Upper lobe of left lung (tissue), 6 donors: ENCODE data around the gene SIVA1. TPM values are rescaled to one million over a fixed set of nuclear protein-coding genes. Genes with fewer than 3 reads are reported as not detected.
A peak's percentile ranks its signal among the peaks of the same experiment; 100 is the strongest.

ENCODE experiments used
- ATAC-seq, 2 donors: fragments of 200-7000 bp; cut with Tn5 transposase; one replicate each; pipeline ENCODE4 v1.9.1; 2022; ENCODE audit warnings: mild to moderate bottlenecking in 2 of 2, moderate library complexity in 2 of 2; ENCODE audit not compliant: low FRiP score in 2 of 2
- DNase-seq, 2 donors: peaks; one replicate each; pipeline ENCODE4 v3.0.0-alpha.2; 2019 to 2020
- H3K27ac ChIP-seq, 4 donors: fragments of 200-600 bp; sonication (generic); one replicate each; pipeline ENCODE4 v1.5.1; 2016 to 2019
- H3K27me3 ChIP-seq, 4 donors: fragments of 200-600 bp; sonication (generic); one replicate each; pipeline ENCODE4 v1.5.1; 2017 to 2019
- H3K36me3 ChIP-seq, 4 donors: fragments of 200-600 bp; sonication (generic); one replicate each; pipeline ENCODE4 v1.5.1; 2016 to 2019
- H3K4me1 ChIP-seq, 4 donors: fragments of 200-600 bp; sonication (generic); one replicate each; pipeline ENCODE4 v1.5.1; 2018 to 2019
- H3K4me3 ChIP-seq, 4 donors: fragments of 200-600 bp; sonication (generic); one replicate each; pipeline ENCODE4 v1.5.1; 2017 to 2019; ENCODE audit warnings: mild to moderate bottlenecking in 2 of 4, moderate library complexity in 1 of 4
- H3K9me3 ChIP-seq, 4 donors: fragments of 200-600 bp; sonication (generic); one replicate each; pipeline ENCODE4 v1.5.1; 2018 to 2019
- EP300 ChIP-seq, 4 donors: sonication (generic); formaldehyde crosslinking; IDR thresholded peaks; one replicate each; pipeline ENCODE4 v1.5.1; 2017; ENCODE audit warnings: antibody characterized with exemption in 4 of 4, control low read depth in 2 of 4
- POLR2A ChIP-seq, 4 donors: fragments of 450-650 bp; IDR thresholded peaks; one replicate each; pipeline ENCODE4 v1.5.1; 2016 to 2017; ENCODE audit warnings: antibody characterized with exemption in 4 of 4, mild to moderate bottlenecking in 2 of 4
- POLR2AphosphoS5 ChIP-seq, 2 donors: sonication (generic); formaldehyde crosslinking; IDR thresholded peaks; one replicate each; pipeline ENCODE4 v1.5.1; 2017; ENCODE audit warnings: antibody characterized with exemption in 2 of 2
- WGBS, 2 donors: methylation state at CpG; one replicate each; pipeline ENCODE4 v1.1.5; 2017 to 2018; 5-methylcytosine and 5-hydroxymethylcytosine counted together
- total RNA-seq, 6 donors: library from RNA; depleted of rRNA in 4 of 6; stranded (reverse); fragments of >200 nt in 4 of 6; gene quantifications; one replicate each; pipeline versions ENCODE4 v1.1.0 to v1.2.1, GENCODE V29; 2016 to 2021
- TF ChIP-seq, protein P1 (sequence below), 6 experiments: fragments of 450-650 bp in 4 of 6; fragments of 200-600 bp in 2 of 6; sonication (generic) in 2 of 6; IDR thresholded peaks; one replicate each; pipeline ENCODE4 v1.5.1; 2016 to 2019; ENCODE audit warnings: antibody characterized with exemption in 6 of 6
- donor health status: DM: no; HTN: no; CAD: no; lungs with moderate emphysema.
- donor health status: DM: no; HTN: yes; CAD: no; lungs with severe emphysema.

Gene SIVA1
- total RNA-seq, 6 donors from 2014 or later = 72.3 to 241 (median 91.0) TPM

DNA sequence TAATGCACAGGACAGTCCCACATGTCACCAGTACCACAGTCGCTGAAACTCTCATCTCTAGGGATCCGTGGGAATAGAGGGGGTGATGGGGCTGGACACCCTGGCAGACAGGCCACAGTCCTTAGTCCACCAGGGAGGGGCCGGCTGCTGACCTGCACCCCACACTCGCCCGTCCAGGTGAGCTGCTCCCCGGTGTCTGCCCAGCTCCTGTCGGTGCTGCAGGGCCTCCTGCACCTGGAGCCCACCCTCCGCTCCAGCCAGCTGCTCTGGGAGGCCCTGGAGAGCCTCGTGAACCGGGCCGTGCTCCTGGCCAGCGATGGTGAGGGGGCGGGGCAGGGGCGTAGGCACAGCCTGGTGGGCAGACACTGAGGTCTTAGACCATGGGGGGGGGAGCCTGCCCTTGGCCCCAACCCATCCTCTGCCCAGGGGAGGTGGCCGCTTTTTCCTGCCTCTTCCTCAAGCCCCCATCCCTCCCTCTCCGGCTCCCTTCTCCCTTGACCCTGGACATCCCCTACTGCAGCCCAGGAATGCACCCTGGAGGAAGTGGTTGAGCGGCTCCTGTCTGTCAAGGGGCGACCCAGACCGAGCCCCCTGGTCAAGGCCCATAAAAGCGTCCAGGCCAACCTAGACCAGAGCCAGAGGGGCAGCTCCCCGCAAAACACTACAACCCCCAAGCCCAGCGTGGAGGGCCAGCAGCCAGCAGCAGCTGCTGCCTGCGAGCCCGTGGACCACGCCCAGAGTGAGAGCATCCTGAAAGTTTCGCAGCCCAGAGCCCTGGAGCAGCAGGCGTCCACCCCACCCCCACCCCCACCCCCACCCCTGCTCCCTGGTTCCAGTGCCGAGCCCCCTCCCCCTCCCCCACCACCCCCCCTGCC lies 46.0 kb upstream of the SIVA1 start:
- H3K27ac ChIP-seq = no peak overlapping the region
- ATAC-seq = no peak
- no peaks in the 10 kb centered on the region for H3K27me3 ChIP-seq
- peaks cover 4 to 76% (median 63%) of the 10 kb centered on the region in 4 donors for H3K36me3 ChIP-seq
- DNase-seq = peak in 1 of 2 donors; percentile 65
- no peak overlapping the region for H3K4me3 ChIP-seq
- TF ChIP-seq POLR2AphosphoS5 (IDR thresholded peaks at IDR 0.05) = no peak
- no peak for TF ChIP-seq EP300 (IDR thresholded peaks at IDR 0.05)
- no peak for TF ChIP-seq POLR2A (IDR thresholded peaks at IDR 0.05)
- TF ChIP-seq, protein P1, sequence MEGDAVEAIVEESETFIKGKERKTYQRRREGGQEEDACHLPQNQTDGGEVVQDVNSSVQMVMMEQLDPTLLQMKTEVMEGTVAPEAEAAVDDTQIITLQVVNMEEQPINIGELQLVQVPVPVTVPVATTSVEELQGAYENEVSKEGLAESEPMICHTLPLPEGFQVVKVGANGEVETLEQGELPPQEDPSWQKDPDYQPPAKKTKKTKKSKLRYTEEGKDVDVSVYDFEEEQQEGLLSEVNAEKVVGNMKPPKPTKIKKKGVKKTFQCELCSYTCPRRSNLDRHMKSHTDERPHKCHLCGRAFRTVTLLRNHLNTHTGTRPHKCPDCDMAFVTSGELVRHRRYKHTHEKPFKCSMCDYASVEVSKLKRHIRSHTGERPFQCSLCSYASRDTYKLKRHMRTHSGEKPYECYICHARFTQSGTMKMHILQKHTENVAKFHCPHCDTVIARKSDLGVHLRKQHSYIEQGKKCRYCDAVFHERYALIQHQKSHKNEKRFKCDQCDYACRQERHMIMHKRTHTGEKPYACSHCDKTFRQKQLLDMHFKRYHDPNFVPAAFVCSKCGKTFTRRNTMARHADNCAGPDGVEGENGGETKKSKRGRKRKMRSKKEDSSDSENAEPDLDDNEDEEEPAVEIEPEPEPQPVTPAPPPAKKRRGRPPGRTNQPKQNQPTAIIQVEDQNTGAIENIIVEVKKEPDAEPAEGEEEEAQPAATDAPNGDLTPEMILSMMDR (IDR thresholded peaks at IDR 0.05) = no peak
- no peaks in the 10 kb centered on the region for H3K9me3 ChIP-seq
- WGBS, 2 donors = 79 to 81% methylated on average over 8 to 24 of the region's 28 CpGs
- peaks cover 0 to 4% (median 0%) of the 10 kb centered on the region in 4 donors for H3K4me1 ChIP-seq

- Histone ChIP-seq H3K9me3 (no peaks in the 10 kb centered on the region), H3K27ac (no peak overlapping the region), H3K27me3 (no peaks in the 10 kb centered on the region), H3K36me3 (peaks cover 8 to 76% (median 63%) of the 10 kb centered on the region in 4 donors), H3K4me1 (peaks cover 0 to 4% (median 0%) of the 10 kb centered on the region in 4 donors), H3K4me3 (no peak overlapping the region)
- WGBS, 2 donors = 65 to 74% methylated on average over 7 to 22 of the region's 34 CpGs
- TF ChIP-seq, protein P1 (IDR thresholded peaks at IDR 0.05) = no peak
- no peak for TF ChIP-seq EP300 (IDR thresholded peaks at IDR 0.05)
- TF ChIP-seq POLR2A (IDR thresholded peaks at IDR 0.05) = no peak
- TF ChIP-seq POLR2AphosphoS5 (IDR thresholded peaks at IDR 0.05) = no peak
- ATAC-seq (no peak), DNase-seq (peak in 1 of 2 donors; percentile 78)
These were observed 45.0 kb upstream of the SIVA1 start for GRCh38 chr14:104707608-104708595.

DNA sequence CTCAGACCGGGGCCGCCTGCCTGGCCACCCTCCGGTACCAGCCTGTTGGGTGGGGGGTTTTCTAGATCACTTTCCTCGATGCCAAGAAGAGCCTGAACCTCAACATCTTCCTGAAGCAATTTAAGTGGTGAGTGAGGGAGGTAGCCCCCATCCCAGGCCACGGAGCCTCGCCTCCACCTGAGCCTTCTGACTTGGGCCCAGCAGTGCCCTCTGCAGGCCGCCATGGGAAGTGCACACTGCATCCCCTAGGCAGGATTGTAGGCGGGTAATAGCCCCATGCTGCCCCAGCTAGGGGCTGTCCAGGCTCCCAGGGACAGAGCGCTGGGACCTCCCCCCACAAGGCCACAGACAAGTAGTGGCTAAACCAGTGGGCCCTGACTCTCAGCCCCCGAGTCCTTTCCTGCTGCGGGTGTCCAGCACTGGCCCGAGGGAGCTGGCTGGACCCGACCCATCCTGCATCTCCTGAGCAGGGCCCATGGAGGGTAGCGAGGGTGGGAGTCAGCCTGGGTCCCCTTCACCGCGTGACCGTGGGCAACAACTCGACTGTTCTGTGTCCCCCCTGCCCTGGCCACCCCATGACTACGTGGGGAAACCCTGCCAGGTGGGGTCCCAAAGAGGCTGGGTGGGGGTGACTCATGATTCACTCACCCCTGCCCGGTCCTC lies 44.2 kb upstream of the SIVA1 start:
- H3K36me3 ChIP-seq = peaks cover 14 to 76% (median 64%) of the 10 kb centered on the region in 4 donors
- peak; percentile 77 to 84 for ATAC-seq
- TF ChIP-seq POLR2AphosphoS5 (IDR thresholded peaks at IDR 0.05) = no peak
- TF ChIP-seq, protein P1 (IDR thresholded peaks at IDR 0.05) = peak; percentile 96 to 98 (median 98)

GRCh38 chr14:104709387-104710039 lies 43.4 kb upstream of the SIVA1 start:
- no peak for ATAC-seq
- DNase-seq = peak in 1 of 2 donors; percentile 65
- WGBS, 2 donors = 91% methylated on average over 10 to 18 of the region's 18 CpGs
- H3K4me3 ChIP-seq = no peak overlapping the region
- peaks cover 0 to 4% (median 0%) of the 10 kb centered on the region in 4 donors for H3K4me1 ChIP-seq
- H3K36me3 ChIP-seq = peaks cover 14 to 76% (median 65%) of the 10 kb centered on the region in 4 donors
- TF ChIP-seq EP300 (IDR thresholded peaks at IDR 0.05) (no peak), POLR2A (IDR thresholded peaks at IDR 0.05) (no peak), POLR2AphosphoS5 (IDR thresholded peaks at IDR 0.05) (no peak)
- TF ChIP-seq, protein P1 (IDR thresholded peaks at IDR 0.05) = no peak
- no peak overlapping the region for H3K27ac ChIP-seq
- H3K9me3 ChIP-seq = no peaks in the 10 kb centered on the region
- H3K27me3 ChIP-seq = no peaks in the 10 kb centered on the region

More for the DNA sequence above, 44.2 kb upstream of the SIVA1 start:
- Histone ChIP-seq H3K4me3 (no peak overlapping the region), H3K27ac (no peak overlapping the region), H3K27me3 (no peaks in the 10 kb centered on the region), H3K4me1 (peaks cover 0 to 4% (median 0%) of the 10 kb centered on the region in 4 donors), H3K9me3 (no peaks in the 10 kb centered on the region)
- peak; percentile 64 to 90 for DNase-seq
- WGBS, 2 donors = 53 to 55% methylated on average over 4 to 20 of the region's 20 CpGs
